ENCODE measurements around the gene WFDC1. TPM values are rescaled to one million over a fixed set of nuclear protein-coding genes. Genes with fewer than 3 reads are reported as not detected.

The WFDC1 gene
- total RNA-seq, 4 donors from 2014 or later = 0.77 to 13.3 (median 5.7) TPM

DNA sequence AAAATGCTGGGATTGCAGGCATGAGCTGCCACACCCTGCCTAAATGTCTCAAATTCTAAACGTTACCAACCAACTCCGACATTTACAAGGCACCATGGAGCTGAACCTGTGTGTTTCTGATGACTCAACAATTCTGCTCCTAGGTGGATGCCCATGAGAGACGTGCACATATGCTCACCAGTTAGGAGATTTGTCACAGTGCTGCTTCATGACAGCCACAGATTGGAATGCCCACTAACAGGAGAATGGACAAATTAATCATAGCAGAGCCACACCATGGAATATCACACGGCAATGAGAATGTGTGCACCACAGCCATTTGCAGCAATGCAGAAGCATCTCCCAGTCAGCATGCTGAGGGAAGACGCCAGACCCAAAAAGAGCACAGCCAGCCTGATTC is 46.8 kb upstream of the WFDC1 start:
- H3K4me1 ChIP-seq = no peaks in the 10 kb centered on the region
- H3K27me3 ChIP-seq = no peaks in the 10 kb centered on the region
- H3K9me3 ChIP-seq = no peaks in the 10 kb centered on the region
- intact Hi-C loops (cut with DNase I; ENCODE audit: low total_unique reads) = no loop called here
- H3K4me3 ChIP-seq = no peak overlapping the region
- no peaks in the 10 kb centered on the region for H3K36me3 ChIP-seq
- H3K27ac ChIP-seq = no peak overlapping the region
- TF ChIP-seq POLR2A (IDR thresholded peaks at IDR 0.05) = no peak
- TF ChIP-seq, protein P1, sequence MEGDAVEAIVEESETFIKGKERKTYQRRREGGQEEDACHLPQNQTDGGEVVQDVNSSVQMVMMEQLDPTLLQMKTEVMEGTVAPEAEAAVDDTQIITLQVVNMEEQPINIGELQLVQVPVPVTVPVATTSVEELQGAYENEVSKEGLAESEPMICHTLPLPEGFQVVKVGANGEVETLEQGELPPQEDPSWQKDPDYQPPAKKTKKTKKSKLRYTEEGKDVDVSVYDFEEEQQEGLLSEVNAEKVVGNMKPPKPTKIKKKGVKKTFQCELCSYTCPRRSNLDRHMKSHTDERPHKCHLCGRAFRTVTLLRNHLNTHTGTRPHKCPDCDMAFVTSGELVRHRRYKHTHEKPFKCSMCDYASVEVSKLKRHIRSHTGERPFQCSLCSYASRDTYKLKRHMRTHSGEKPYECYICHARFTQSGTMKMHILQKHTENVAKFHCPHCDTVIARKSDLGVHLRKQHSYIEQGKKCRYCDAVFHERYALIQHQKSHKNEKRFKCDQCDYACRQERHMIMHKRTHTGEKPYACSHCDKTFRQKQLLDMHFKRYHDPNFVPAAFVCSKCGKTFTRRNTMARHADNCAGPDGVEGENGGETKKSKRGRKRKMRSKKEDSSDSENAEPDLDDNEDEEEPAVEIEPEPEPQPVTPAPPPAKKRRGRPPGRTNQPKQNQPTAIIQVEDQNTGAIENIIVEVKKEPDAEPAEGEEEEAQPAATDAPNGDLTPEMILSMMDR (IDR thresholded peaks at IDR 0.05) = no peak
- DNase-seq = no peak

DNA sequence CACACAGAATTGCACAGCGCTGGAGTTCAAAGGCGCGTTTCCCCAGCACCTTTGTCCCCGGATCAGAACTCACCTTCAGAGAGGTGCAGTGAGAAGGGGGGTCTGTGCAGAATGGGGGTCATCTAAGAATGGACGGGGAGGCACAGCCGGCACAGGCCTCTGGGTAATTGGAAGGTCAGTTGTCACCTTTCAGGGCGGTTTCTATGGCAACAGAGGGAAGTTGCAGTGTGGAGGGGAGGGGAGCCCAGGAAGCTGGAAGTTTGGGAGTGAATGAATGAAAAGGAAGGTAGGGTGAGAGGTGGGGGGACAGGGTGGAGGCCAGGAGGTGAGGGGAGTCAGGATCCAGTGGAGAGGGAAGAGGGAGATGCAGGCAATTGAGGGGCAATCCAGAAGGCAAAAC is 42.5 kb upstream of the WFDC1 start:
- no peaks in the 10 kb centered on the region for H3K9me3 ChIP-seq
- no peak overlapping the region for H3K4me3 ChIP-seq
- no peaks in the 10 kb centered on the region for H3K36me3 ChIP-seq
- TF ChIP-seq POLR2A (IDR thresholded peaks at IDR 0.05) = no peak
- TF ChIP-seq, protein P1 (IDR thresholded peaks at IDR 0.05) = no peak
- H3K4me1 ChIP-seq = no peaks in the 10 kb centered on the region
- H3K27ac ChIP-seq = no peak overlapping the region
- intact Hi-C loops (cut with DNase I; ENCODE audit: low total_unique reads) = no loop called here
- no peaks in the 10 kb centered on the region for H3K27me3 ChIP-seq
- DNase-seq = no peak

DNA sequence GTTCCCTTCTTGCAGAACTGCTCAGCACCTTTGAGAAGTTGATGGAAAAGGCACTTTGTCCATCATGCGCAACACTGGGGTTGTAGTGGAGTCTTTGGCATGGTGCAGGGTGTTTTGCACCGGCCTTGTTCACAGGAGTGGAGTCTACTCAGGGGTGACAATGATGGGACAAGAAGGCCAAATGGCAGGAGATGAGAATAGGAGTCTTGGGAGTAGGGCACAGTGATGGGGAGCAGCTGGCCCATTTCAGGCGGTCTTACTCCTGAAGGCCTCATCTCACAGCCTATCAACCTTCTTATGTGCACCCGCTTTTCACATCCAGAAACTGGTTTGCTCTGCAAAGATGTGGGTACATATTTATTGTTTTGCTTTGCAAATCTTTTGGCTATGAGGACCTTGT is 41.5 kb upstream of the WFDC1 start:
- TF ChIP-seq, protein P1 (IDR thresholded peaks at IDR 0.05) = no peak
- TF ChIP-seq POLR2A (IDR thresholded peaks at IDR 0.05) = no peak
- DNase-seq = no peak
- Histone ChIP-seq H3K9me3 (no peaks in the 10 kb centered on the region), H3K4me3 (no peak overlapping the region), H3K27ac (no peak overlapping the region), H3K27me3 (no peaks in the 10 kb centered on the region), H3K36me3 (no peaks in the 10 kb centered on the region), H3K4me1 (no peaks in the 10 kb centered on the region)
- intact Hi-C loops (cut with DNase I; ENCODE audit: low total_unique reads) = no loop called here

DNA sequence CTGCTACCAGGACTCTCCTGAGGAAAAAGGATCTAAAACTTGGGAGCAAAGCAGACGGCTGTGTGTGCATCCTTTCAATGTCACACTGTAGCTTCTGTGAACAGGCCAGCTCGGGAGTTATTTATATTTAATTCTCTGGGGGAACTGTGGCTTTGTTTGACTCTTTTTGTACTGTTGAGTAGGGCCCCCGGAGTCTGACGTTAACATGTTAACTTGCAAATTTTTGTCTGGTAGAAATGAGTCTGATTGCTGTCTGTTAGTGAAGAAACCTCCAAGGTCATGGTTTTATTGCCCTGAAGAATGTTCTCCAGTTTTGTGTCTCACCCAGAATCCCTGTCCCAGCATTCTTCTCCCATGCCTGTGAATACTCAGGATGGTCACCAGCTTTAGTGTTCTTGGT is 40.6 kb upstream of the WFDC1 start:
- no peaks in the 10 kb centered on the region for H3K4me1 ChIP-seq
- H3K36me3 ChIP-seq = no peaks in the 10 kb centered on the region
- H3K27ac ChIP-seq = no peak overlapping the region
- intact Hi-C loops (cut with DNase I; ENCODE audit: low total_unique reads) = no loop called here
- H3K27me3 ChIP-seq = no peaks in the 10 kb centered on the region
- DNase-seq = no peak
- H3K9me3 ChIP-seq = no peaks in the 10 kb centered on the region
- TF ChIP-seq POLR2A (IDR thresholded peaks at IDR 0.05) = no peak
- TF ChIP-seq, protein P1 (IDR thresholded peaks at IDR 0.05) = no peak
- H3K4me3 ChIP-seq = no peak overlapping the region

DNA sequence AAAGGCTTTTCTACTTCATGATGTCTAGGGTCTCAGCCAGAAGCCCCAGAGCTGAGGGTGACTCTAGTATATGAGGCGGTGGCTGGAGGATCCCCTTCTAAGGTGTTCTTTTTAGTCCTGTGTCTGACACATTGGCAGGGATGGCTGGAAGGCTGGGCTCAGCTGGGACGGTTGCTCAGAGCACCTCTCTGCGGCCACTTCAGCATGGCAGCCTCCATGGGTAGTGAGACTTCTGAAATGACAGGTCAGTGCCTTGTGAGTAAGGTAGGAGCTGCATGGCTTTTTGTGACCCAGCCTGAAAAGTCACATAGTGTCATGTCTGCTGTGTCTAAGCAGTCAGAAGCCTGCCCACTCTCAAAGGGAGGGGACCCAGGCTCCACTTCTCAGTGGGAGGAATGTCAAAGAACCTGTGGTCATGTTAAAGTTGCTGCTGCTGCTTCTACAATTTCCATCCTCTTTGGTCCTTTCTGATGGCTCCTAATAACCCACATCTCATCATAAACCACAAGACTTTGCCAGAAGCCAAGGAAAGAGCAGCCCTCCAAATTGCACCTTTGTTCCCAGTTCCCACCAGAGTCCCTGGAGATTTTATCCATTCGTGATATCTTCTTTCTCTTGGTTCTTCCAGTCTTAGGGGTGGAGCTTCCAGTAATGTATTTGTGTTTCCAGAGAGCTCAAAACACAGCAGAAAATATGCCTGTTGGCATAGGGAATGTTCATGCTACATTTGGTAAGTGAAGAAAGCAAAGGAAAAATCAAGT is 39.4 kb upstream of the WFDC1 start:
- no peak for DNase-seq
- no peaks in the 10 kb centered on the region for H3K27me3 ChIP-seq

More for the DNA sequence above, 39.4 kb upstream of the WFDC1 start:
- no peak overlapping the region for H3K27ac ChIP-seq
- H3K36me3 ChIP-seq = no peaks in the 10 kb centered on the region
- H3K9me3 ChIP-seq = no peaks in the 10 kb centered on the region
- no peaks in the 10 kb centered on the region for H3K4me1 ChIP-seq
- H3K4me3 ChIP-seq = no peak overlapping the region
- intact Hi-C loops (cut with DNase I; ENCODE audit: low total_unique reads) = no loop called here
- TF ChIP-seq POLR2A (IDR thresholded peaks at IDR 0.05) = no peak
- TF ChIP-seq, protein P1 (IDR thresholded peaks at IDR 0.05) = no peak

Data from uterus (tissue), 4 donors.